Measurements from ENCODE around the gene PRR36. TPM values are rescaled to one million over a fixed set of nuclear protein-coding genes. Genes with fewer than 3 reads are reported as not detected.

The PRR36 gene
- total RNA-seq, 2 experiments from 2014 or later, result 0.10 TPM; not detected in 1

DNA sequence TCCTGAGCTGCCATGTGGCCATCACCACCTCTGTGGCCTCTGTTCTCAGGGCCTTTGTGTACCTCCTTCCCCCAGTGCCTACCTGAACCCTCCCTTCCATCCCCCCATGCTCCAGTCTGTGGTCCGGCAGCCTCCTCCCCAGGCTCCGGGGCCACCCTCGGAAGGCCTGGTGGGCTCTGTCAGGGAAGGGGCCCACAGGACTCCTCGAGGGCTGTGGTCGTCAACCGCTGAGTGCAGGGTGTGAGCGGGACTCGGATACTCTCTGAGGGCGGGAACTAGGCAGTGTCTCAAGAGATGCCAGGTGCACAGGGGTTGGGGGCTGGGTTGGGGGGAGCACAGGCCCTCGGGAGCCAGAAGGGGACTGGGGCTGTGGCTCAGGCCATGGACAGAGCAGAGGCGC is 33.4 kb upstream of the PRR36 start:
- peaks cover 29% of the 10 kb centered on the region for H3K36me3 Mint-ChIP-seq
- H3K4me1 Mint-ChIP-seq, result peaks cover 29% of the 10 kb centered on the region
- H3K27me3 Mint-ChIP-seq, result peaks cover 6% of the 10 kb centered on the region
- no peak for DNase-seq
- no peaks in the 10 kb centered on the region for H3K9me3 Mint-ChIP-seq
- no peak overlapping the region for H3K4me3 Mint-ChIP-seq
- no peak overlapping the region for H3K27ac Mint-ChIP-seq

GRCh38 chr19:7907122-7907521 is 32.9 kb upstream of the PRR36 start:
- H3K4me3 Mint-ChIP-seq, result no peak overlapping the region
- peaks cover 31% of the 10 kb centered on the region for H3K4me1 Mint-ChIP-seq
- H3K27ac Mint-ChIP-seq, result no peak overlapping the region
- peaks cover 28% of the 10 kb centered on the region for H3K36me3 Mint-ChIP-seq
- peaks cover 6% of the 10 kb centered on the region for H3K27me3 Mint-ChIP-seq
- H3K9me3 Mint-ChIP-seq, result no peaks in the 10 kb centered on the region
- DNase-seq, result no peak

DNA sequence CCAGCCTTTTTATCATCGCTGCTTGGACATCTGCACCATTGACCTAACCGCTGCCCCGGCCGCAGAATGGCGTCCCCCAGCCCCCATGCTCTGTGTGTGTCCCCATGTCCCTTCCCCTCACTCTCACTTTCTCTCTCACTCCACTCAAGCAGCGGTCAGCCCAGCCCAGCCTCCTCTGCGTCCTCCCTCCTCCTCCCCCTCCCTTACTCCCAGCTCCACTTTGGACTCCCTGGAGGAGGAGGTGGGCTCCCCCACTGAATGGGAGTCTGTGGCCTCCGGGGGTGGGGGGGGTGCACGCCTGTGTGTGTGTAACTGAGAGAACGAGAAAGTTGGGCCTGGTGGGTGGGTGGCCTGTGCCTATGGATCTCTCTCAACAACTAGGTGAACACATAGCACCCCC is 31.7 kb upstream of the PRR36 start:
- Mint-ChIP-seq H3K4me3 (peak overlapping the region; percentile 64), H3K4me1 (peaks cover 31% of the 10 kb centered on the region), H3K27ac (peak overlapping the region; percentile 68), H3K9me3 (no peaks in the 10 kb centered on the region), H3K27me3 (peaks cover 6% of the 10 kb centered on the region), H3K36me3 (peaks cover 23% of the 10 kb centered on the region)
- DNase-seq, result no peak

- peak overlapping the region; percentile 91 for H3K27ac Mint-ChIP-seq
- peaks cover 31% of the 10 kb centered on the region for H3K4me1 Mint-ChIP-seq
- peaks cover 6% of the 10 kb centered on the region for H3K27me3 Mint-ChIP-seq
- H3K9me3 Mint-ChIP-seq, result no peaks in the 10 kb centered on the region
- H3K4me3 Mint-ChIP-seq, result peak overlapping the region; percentile 95
- no peak for DNase-seq
- H3K36me3 Mint-ChIP-seq, result peaks cover 20% of the 10 kb centered on the region
Observed at GRCh38 chr19:7905268-7905667, 31.1 kb upstream of the PRR36 start.

DNA sequence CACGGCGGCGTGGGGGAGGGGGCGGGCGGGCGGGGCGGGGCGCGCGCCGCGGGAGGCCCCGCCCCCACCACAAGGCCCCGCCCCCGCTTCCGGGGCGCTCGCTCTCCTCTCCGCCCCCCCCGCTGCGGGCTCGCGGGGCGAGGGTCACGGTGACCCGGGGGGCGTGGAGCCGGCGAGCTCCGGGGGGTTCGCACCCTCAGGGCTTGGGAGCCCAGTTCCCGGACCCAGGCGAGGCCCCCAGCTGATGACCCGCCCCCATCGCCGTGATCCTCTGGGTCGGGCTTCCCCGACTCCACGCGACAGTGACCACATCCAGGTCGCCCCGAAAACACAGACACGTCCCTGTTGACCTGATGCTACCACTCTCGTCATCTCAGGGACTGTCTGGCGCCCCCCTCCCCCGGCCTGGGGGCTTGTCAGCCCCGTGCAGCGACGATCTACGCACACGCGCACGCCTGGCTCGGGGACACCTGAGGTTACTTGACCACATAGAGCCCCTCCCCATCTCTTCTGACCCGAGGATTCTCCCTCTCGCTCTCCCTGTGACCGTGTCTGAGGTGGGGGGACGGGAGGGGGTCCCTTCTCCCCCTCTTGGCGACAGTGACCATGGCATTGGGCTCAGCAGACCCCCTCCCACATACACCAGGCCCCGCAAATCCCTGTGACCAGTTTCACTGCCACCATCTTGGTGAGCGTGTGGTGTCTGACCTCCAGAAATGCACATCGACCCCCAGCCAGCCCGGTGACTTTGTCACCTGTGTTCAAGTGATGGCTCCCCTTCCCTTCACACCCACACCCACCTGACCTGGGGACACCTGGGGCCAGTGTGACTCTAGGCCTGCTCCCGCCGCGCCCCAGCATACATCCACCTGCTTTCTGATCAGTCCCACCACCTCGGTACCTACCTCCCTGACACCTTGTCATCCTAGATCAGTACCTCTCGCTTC is 30.2 kb upstream of the PRR36 start:
- Mint-ChIP-seq H3K9me3 (no peaks in the 10 kb centered on the region), H3K4me1 (peaks cover 31% of the 10 kb centered on the region), H3K36me3 (peaks cover 20% of the 10 kb centered on the region), H3K27me3 (peaks cover 6% of the 10 kb centered on the region), H3K27ac (peak overlapping the region; percentile 91), H3K4me3 (peak overlapping the region; percentile 95)
- peak; percentile 70 for DNase-seq

- peaks cover 31% of the 10 kb centered on the region for H3K4me1 Mint-ChIP-seq
- H3K27ac Mint-ChIP-seq, result peak within 1 kb of the TSS; percentile 92
- H3K4me3 Mint-ChIP-seq, result peak within 1 kb of the TSS; percentile 95
- H3K9me3 Mint-ChIP-seq, result no peaks in the 10 kb centered on the region
- peaks cover 20% of the 10 kb centered on the region for H3K36me3 Mint-ChIP-seq
- peak; percentile 100 for DNase-seq
- H3K27me3 Mint-ChIP-seq, result peaks cover 6% of the 10 kb centered on the region
Observed at GRCh38 chr19:7903244-7904073, 29.3 kb upstream of the PRR36 start, which contains the start of gene MAP2K7. Gene MAP2K7 (plus strand): TSS chr19:7903877. CDS start chr19:7903945, 68 bp downstream.

DNA sequence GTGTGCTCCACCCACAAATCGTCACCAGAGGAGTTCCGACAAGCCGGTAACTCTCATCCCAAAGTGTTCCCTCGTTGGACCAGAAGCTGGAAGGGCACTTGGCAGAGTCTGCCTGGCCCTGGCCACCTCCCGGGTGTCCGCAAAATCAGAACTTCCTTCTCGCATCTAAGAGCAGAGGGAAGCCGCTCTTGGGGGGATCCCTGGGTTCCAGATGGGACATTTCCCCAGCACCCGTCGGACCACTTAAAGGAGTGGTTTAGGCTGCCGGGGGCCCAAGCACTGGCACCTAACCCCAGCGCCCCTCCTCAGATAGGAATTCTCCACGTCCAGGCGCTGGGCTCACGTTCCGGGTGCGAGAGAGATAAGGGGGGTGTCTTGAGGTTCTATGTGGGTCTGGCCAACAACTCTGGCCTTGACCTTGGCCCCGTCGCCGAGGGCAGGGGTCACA is 28.6 kb upstream of the PRR36 start:
- Mint-ChIP-seq H3K36me3 (peaks cover 20% of the 10 kb centered on the region), H3K4me1 (peaks cover 28% of the 10 kb centered on the region), H3K4me3 (peak overlapping the region; percentile 90), H3K9me3 (no peaks in the 10 kb centered on the region), H3K27ac (peak overlapping the region; percentile 92), H3K27me3 (peaks cover 6% of the 10 kb centered on the region)
- DNase-seq, result no peak

- peaks cover 19% of the 10 kb centered on the region for H3K36me3 Mint-ChIP-seq
- H3K27me3 Mint-ChIP-seq, result peaks cover 6% of the 10 kb centered on the region
- no peak overlapping the region for H3K4me3 Mint-ChIP-seq
- peaks cover 24% of the 10 kb centered on the region for H3K4me1 Mint-ChIP-seq
- H3K9me3 Mint-ChIP-seq, result no peaks in the 10 kb centered on the region
- DNase-seq, result no peak
- no peak overlapping the region for H3K27ac Mint-ChIP-seq
Observed at GRCh38 chr19:7901337-7901736, 27.1 kb upstream of the PRR36 start.

DNA sequence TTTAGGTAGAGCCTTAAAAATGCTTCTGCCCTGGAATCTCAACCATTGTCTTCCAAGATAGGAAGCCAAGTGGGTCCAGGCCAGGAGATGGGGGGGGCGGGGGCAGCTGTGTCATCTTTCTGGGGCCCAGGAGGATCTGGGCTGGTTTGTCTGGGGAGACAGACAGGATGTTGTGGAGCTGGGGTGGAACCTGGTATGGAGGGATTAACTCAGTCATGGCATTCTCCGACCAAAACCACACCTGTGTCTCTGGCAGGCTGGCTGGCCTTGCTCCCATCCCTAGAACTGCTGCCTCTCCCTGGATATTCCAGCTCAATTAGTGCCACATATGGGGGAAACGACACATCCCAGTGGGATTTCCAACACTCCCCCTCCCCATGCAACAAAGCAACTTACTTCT is 26.7 kb upstream of the PRR36 start:
- H3K36me3 Mint-ChIP-seq, result peaks cover 15% of the 10 kb centered on the region
- H3K4me1 Mint-ChIP-seq, result peaks cover 21% of the 10 kb centered on the region
- DNase-seq, result no peak
- no peaks in the 10 kb centered on the region for H3K9me3 Mint-ChIP-seq
- H3K27me3 Mint-ChIP-seq, result peaks cover 6% of the 10 kb centered on the region
- no peak overlapping the region for H3K4me3 Mint-ChIP-seq
- no peak overlapping the region for H3K27ac Mint-ChIP-seq

DNA sequence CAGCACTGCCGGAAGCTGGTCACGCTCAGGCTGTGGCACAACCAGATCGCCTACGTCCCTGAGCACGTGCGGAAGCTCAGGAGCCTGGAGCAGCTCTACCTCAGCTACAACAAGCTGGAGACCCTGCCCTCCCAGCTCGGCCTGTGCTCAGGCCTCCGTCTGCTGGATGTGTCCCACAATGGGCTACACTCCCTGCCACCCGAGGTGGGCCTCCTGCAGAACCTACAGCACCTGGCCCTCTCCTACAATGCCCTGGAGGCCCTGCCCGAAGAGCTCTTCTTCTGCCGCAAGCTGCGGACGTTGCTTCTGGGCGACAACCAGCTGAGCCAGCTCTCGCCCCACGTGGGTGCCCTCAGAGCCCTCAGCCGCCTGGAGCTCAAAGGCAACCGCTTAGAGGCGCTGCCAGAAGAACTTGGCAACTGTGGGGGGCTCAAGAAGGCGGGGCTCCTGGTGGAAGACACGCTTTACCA is 26.2 kb upstream of the PRR36 start:
- H3K4me3 Mint-ChIP-seq, result no peak overlapping the region
- peaks cover 10% of the 10 kb centered on the region for H3K36me3 Mint-ChIP-seq
- H3K9me3 Mint-ChIP-seq, result no peaks in the 10 kb centered on the region
- DNase-seq, result no peak
- H3K27me3 Mint-ChIP-seq, result peaks cover 6% of the 10 kb centered on the region
- H3K4me1 Mint-ChIP-seq, result peaks cover 16% of the 10 kb centered on the region
- H3K27ac Mint-ChIP-seq, result no peak overlapping the region

- H3K4me3 Mint-ChIP-seq, result no peak overlapping the region
- DNase-seq, result no peak
- H3K27ac Mint-ChIP-seq, result no peak overlapping the region
- no peaks in the 10 kb centered on the region for H3K9me3 Mint-ChIP-seq
- H3K27me3 Mint-ChIP-seq, result peaks cover 6% of the 10 kb centered on the region
- peaks cover 7% of the 10 kb centered on the region for H3K36me3 Mint-ChIP-seq
- peaks cover 12% of the 10 kb centered on the region for H3K4me1 Mint-ChIP-seq
Observed at GRCh38 chr19:7899751-7900378, 25.7 kb upstream of the PRR36 start.

DNA sequence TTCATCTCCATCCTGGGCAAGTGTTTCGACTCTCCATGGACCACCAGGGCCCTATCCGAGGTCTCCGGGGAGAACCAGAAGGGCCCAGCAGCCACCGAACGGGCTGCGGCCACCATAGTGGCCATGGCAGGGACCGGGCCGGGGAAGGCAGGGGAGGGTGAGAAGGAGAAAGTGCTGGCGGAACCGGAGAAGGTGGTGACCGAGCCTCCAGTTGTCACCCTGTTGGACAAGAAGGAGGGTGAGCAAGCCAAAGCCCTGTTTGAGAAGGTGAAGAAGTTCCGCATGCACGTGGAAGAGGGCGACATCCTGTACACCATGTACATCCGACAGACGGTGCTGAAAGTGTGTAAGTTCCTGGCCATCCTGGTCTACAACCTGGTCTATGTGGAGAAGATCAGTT is 24.8 kb upstream of the PRR36 start:
- Mint-ChIP-seq H3K36me3 (peaks cover 2% of the 10 kb centered on the region), H3K27ac (no peak overlapping the region), H3K4me3 (no peak overlapping the region), H3K9me3 (no peaks in the 10 kb centered on the region), H3K27me3 (peaks cover 15% of the 10 kb centered on the region), H3K4me1 (peaks cover 7% of the 10 kb centered on the region)
- DNase-seq, result no peak

GRCh38 chr19:7897292-7897691 is 23.1 kb upstream of the PRR36 start:
- no peak overlapping the region for H3K4me3 Mint-ChIP-seq
- H3K27me3 Mint-ChIP-seq, result peaks cover 24% of the 10 kb centered on the region
- H3K9me3 Mint-ChIP-seq, result no peaks in the 10 kb centered on the region
- H3K27ac Mint-ChIP-seq, result no peak overlapping the region
- H3K36me3 Mint-ChIP-seq, result no peaks in the 10 kb centered on the region
- H3K4me1 Mint-ChIP-seq, result peaks cover 2% of the 10 kb centered on the region
- no peak for DNase-seq

GRCh38 chr19:7895565-7895964 is 21.4 kb upstream of the PRR36 start:
- peaks cover 2% of the 10 kb centered on the region for H3K4me1 Mint-ChIP-seq
- H3K4me3 Mint-ChIP-seq, result no peak overlapping the region
- no peak for DNase-seq
- no peaks in the 10 kb centered on the region for H3K9me3 Mint-ChIP-seq
- no peak overlapping the region for H3K27ac Mint-ChIP-seq
- H3K27me3 Mint-ChIP-seq, result peaks cover 37% of the 10 kb centered on the region
- H3K36me3 Mint-ChIP-seq, result no peaks in the 10 kb centered on the region

All from activated naive CD8-positive, alpha-beta T cell treated with anti-CD3 and anti-CD28 coated beads for 36 hours (primary cell).